ENCODE results near the gene TUBGCP3. TPM values are rescaled to one million over a fixed set of nuclear protein-coding genes. Genes with fewer than 3 reads are reported as not detected.

TUBGCP3 gene
- total RNA-seq, 1 experiment from 2014 or later = 37.3 TPM

DNA sequence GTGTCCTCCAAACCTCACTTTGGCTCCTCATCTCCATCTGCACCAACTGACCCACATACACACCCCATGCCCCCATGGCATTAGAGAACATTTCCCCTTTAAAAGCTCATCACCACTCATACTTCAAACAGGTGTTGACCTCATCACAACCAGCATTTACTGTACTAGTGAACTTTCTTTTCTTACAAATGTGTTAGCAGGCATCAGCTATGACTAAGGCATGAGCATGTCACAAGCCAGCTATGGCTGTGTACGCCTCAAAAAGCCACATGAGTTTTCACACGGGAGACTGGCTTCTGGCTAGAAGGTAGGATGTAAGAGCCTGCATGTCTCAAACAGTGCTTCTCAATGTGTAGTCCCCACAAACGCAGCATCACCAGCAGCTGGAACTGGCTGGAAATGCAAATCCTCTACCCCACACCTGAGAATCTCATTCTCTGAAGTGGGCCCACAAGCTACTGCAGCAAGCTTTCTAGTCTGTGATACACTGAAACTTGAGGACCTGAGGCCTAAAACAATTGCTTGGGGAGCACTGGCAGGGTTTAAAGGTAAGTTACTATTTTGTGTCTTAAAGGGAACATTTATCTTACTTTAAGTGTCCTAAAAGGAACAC, 66.8 kb downstream of the TUBGCP3 start:
- Histone ChIP-seq H3K14ac (ENCODE audit: insufficient read depth, low read length) (no peak overlapping the region), H4K8ac (replicated peaks; ENCODE audit: insufficient read length, low read depth, low read length) (no peak overlapping the region), H3K4ac (ENCODE audit: low read depth, low read length) (no peak overlapping the region), H4K20me1 (ENCODE audit: control insufficient read depth, insufficient read depth, insufficient read length) (peaks cover under 1% of the 10 kb centered on the region), H3T11ph (ENCODE audit: low read length) (no peak overlapping the region), H4K5ac (ENCODE audit: insufficient read length, low read depth, low read length) (no peak overlapping the region), H3K79me1 (ENCODE audit: insufficient read depth, low read depth, low read length, poor library complexity, severe bottlenecking) (no peaks in the 10 kb centered on the region), H3K4me1 (ENCODE audit: insufficient read depth, low read length) (no peaks in the 10 kb centered on the region), H2BK5ac (ENCODE audit: insufficient read length, low read length) (no peak overlapping the region), H2AK5ac (ENCODE audit: insufficient read length, low read length) (no peak overlapping the region), H3K56ac (ENCODE audit: insufficient read length, low read depth, low read length) (no peak overlapping the region), H3K23me2 (ENCODE audit: insufficient read length, low read depth, low read length, poor library complexity, severe bottlenecking) (no peaks in the 10 kb centered on the region), H3K18ac (ENCODE audit: insufficient read length, low read depth, low read length) (no peak overlapping the region), H2BK15ac (ENCODE audit: low read depth, low read length) (no peak overlapping the region), H3K4me2 (ENCODE audit: insufficient read depth, insufficient read length, low read length) (no peak overlapping the region), H3K9ac (ENCODE audit: extremely low read depth, insufficient read length, low read length) (no peak overlapping the region), H3K27ac (ENCODE audit: insufficient read length, low read depth, low read length) (no peak overlapping the region), H4K91ac (ENCODE audit: insufficient read length, low read depth, low read length) (no peak overlapping the region), H3K27me3 (ENCODE audit: insufficient read depth, low read length) (no peaks in the 10 kb centered on the region), H2BK12ac (ENCODE audit: insufficient read length, low read depth, low read length) (no peak overlapping the region), H2BK120ac (ENCODE audit: low read depth, low read length, poor library complexity, severe bottlenecking) (no peak overlapping the region), H3K79me2 (ENCODE audit: insufficient read depth, low read length) (no peaks in the 10 kb centered on the region), H2AFZ (ENCODE audit: low read length) (no peak overlapping the region), H2BK20ac (ENCODE audit: low read depth, low read length, poor library complexity, severe bottlenecking) (no peak overlapping the region), H3K23ac (ENCODE audit: insufficient read length, low read depth, low read length) (no peak overlapping the region), H3K9me3 (ENCODE audit: control insufficient read depth, low read depth, low read length) (no peaks in the 10 kb centered on the region)
- H3K4me3 Mint-ChIP-seq = no peak overlapping the region
- no peaks in the 10 kb centered on the region for H3K9me3 Mint-ChIP-seq
- H3K36me3 Mint-ChIP-seq (ENCODE audit: insufficient read depth in 1 of 3, low read depth in 3 of 3) = peaks cover 5 to 23% (median 18%) of the 10 kb centered on the region in 3 experiments; a peak in 5 of 7 replicates
- peak overlapping the region in 1 of 3 experiments; percentile 13; a peak in 1 of 7 replicates for H3K27ac Mint-ChIP-seq
- TF ChIP-seq, protein P1, sequence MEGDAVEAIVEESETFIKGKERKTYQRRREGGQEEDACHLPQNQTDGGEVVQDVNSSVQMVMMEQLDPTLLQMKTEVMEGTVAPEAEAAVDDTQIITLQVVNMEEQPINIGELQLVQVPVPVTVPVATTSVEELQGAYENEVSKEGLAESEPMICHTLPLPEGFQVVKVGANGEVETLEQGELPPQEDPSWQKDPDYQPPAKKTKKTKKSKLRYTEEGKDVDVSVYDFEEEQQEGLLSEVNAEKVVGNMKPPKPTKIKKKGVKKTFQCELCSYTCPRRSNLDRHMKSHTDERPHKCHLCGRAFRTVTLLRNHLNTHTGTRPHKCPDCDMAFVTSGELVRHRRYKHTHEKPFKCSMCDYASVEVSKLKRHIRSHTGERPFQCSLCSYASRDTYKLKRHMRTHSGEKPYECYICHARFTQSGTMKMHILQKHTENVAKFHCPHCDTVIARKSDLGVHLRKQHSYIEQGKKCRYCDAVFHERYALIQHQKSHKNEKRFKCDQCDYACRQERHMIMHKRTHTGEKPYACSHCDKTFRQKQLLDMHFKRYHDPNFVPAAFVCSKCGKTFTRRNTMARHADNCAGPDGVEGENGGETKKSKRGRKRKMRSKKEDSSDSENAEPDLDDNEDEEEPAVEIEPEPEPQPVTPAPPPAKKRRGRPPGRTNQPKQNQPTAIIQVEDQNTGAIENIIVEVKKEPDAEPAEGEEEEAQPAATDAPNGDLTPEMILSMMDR (conservative IDR thresholded peaks at IDR 0.05) = no peak
- WGBS (ENCODE audit: extremely low coverage, insufficient read length, low lambda C conversion rate) = no CpG with 5 or more reads among the region's 3 CpGs
- no peaks in the 10 kb centered on the region for H3K27me3 Mint-ChIP-seq (ENCODE audit: low read depth)
- no peak for DNase-seq
- H3K4me1 Mint-ChIP-seq = no peaks in the 10 kb centered on the region

All from H9 (cell line).